Inflammatory macrophage (primary cell): ENCODE data around the gene ERCC6L.

ENCODE experiments used
- DNase-seq, 2 donors: peaks; one replicate each; pipeline ENCODE4 v3.0.0-alpha.2; 2020 to 2022

Gene ERCC6L

DNA sequence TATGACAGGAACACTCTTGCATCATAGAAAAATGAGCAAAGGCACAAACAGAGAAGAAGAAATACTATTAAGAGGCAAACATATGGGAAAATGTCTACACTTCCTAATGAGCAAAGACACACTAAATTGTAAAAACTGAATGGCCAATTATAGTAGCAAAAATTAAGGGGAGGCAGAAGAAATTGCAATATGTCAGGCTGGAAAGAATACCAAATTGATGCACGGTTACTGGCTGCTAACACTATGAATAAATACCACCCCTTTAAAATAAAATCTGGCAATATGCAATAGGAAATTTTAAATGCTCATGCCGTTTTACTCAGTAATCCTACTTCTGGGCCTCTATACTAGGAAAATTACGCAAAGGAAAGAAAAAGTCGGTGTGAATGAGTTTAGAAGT lies 73.3 kb downstream of the ERCC6L start:
- no peak for DNase-seq

DNA sequence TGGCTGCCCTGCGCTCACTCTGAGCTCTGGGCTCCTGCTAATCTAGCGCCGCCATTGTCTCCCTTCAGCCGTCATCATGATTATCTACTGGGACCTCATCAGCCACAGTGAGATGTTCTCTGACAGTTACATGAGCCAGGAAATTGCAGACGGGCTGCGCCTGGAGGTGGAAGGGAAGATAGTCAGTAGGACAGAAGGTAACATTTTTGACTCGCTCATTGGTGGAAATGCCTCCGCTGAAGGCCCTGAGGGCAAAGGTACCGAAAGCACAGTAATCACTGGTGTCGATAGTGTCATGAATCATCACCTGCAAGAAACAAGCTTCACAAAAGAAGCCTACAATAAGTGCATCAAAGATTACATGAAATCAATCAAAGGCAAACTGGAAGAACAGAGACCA lies 79.1 kb downstream of the ERCC6L start:
- DNase-seq: no peak

DNA sequence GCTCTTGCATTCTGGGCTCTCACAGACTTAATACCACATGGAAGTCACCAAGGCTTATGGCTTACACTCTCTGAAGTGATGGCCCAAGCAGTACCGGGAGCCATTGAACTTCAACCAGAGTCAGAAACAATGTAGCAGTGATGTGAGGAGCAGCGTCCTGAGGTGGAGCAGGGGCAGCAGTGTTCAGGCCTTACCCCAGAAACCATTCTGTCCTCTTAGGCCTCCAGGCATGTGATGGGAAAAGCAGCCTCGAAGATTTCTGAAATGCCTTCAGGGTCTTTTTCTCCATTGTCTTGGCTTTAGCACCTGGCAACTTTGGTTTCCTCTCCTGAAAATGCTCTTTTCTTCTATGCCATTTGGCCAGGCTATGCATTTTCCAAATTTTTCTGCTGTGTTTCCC lies 80.1 kb downstream of the ERCC6L start:
- DNase-seq: no peak
